Esophagus muscularis mucosa (tissue), 4 donors: ENCODE results near the gene URI1. TPM values are rescaled to one million over a fixed set of nuclear protein-coding genes. Genes with fewer than 3 reads are reported as not detected.

Source experiments
- DNase-seq: peaks from one replicate; pipeline ENCODE4 v3.0.0-alpha.2; 2017; ENCODE audit errors: extremely low spot score
- H3K27ac ChIP-seq, 4 donors: fragments of 200-600 bp; sonication (generic); replicated peaks in 1 of 4; 1 replicate in 3 of 4; 2 replicates in 1 of 4; pipeline ENCODE4 v1.5.1; 2016 to 2019; ENCODE audit warnings: mild to moderate bottlenecking in 1 of 4
- H3K27me3 ChIP-seq, 4 donors: fragments of 200-600 bp; sonication (generic); one replicate each; pipeline versions ENCODE4 v1.5.1 to v1.6.0; 2016 to 2019
- H3K36me3 ChIP-seq, 4 donors: fragments of 200-600 bp; sonication (generic); one replicate each; pipeline ENCODE4 v1.5.1; 2016 to 2019
- H3K4me1 ChIP-seq, 4 donors: fragments of 200-600 bp; sonication (generic); one replicate each; pipeline ENCODE4 v1.5.1; 2016 to 2019
- H3K4me3 ChIP-seq, 4 donors: fragments of 200-600 bp; sonication (generic); 1 replicate in 2 of 4; 2 replicates in 2 of 4; pipeline ENCODE4 v1.5.1; 2016 to 2019; ENCODE audit warnings: mild to moderate bottlenecking in 4 of 4, moderate library complexity in 1 of 4
- H3K9me3 ChIP-seq, 4 donors: fragments of 200-600 bp; sonication (generic); 1 replicate in 3 of 4; 2 replicates in 1 of 4; pipeline ENCODE4 v1.5.1; 2016 to 2019
- CTCF ChIP-seq, 3 experiments: fragments of 200-600 bp in 2 of 3; fragments of 450-650 bp in 1 of 3; sonication (generic) in 2 of 3; IDR thresholded peaks; one replicate each; pipeline ENCODE4 v1.5.1; 2017 to 2019; ENCODE audit warnings: antibody characterized with exemption in 3 of 3, mild to moderate bottlenecking in 2 of 3, moderate library complexity in 1 of 3
- EP300 ChIP-seq: sonication (generic); formaldehyde crosslinking; IDR thresholded peaks from one replicate; pipeline ENCODE4 v1.6.1; 2017; ENCODE audit warnings: antibody characterized with exemption
- POLR2A ChIP-seq: fragments of 450-650 bp; IDR thresholded peaks from one replicate; pipeline ENCODE4 v1.6.1; 2017; ENCODE audit warnings: antibody characterized with exemption, moderate library complexity, mild to moderate bottlenecking, low read depth
- POLR2AphosphoS5 ChIP-seq, 2 donors: sonication (generic); formaldehyde crosslinking; IDR thresholded peaks; one replicate each; pipeline ENCODE4 v1.6.1; 2017; ENCODE audit warnings: antibody characterized with exemption in 2 of 2
- WGBS: methylation state at CpG from one replicate; pipeline ENCODE4 v1.1.5; 2018; 5-methylcytosine and 5-hydroxymethylcytosine counted together
- intact Hi-C: fragments of 100-400 bp; cut with DNase I; formaldehyde crosslinking; loops from one replicate; pipeline ENCODE4 v1.15.1; 2023
- total RNA-seq, 4 donors: library from RNA; depleted of rRNA; stranded (reverse); fragments of >200 nt; gene quantifications; one replicate each; pipeline versions ENCODE4 v1.1.0 to v1.2.1, GENCODE V29; 2016

Gene URI1
- total RNA-seq, 4 donors from 2014 or later, result 56.4 to 67.8 (median 59.8) TPM

GRCh38 chr19:29952177-29952576, 10.1 kb downstream of the URI1 start:
- Histone ChIP-seq H3K4me3 (no peak overlapping the region), H3K27me3 (no peaks in the 10 kb centered on the region), H3K36me3 (no peaks in the 10 kb centered on the region), H3K4me1 (peaks cover 0 to 8% (median 6%) of the 10 kb centered on the region in 4 donors), H3K9me3 (no peaks in the 10 kb centered on the region), H3K27ac (no peak overlapping the region)
- intact Hi-C loops, result no loop called here
- no peak for TF ChIP-seq EP300
- TF ChIP-seq CTCF (IDR thresholded peaks at IDR 0.05), result no peak
- TF ChIP-seq POLR2AphosphoS5 (IDR thresholded peaks at IDR 0.05), result no peak
- TF ChIP-seq POLR2A, result no peak
- DNase-seq, result no peak
- WGBS, result 86% methylated on average over 1 of the region's 1 CpG

- H3K9me3 ChIP-seq, result no peaks in the 10 kb centered on the region
- no peaks in the 10 kb centered on the region for H3K27me3 ChIP-seq
- no peaks in the 10 kb centered on the region for H3K36me3 ChIP-seq
- intact Hi-C loops, result no loop called here
- 69% methylated on average over 4 of the region's 4 CpGs for WGBS
- H3K4me3 ChIP-seq, result no peak overlapping the region
- DNase-seq, result no peak
- peaks cover 0 to 5% (median 2%) of the 10 kb centered on the region in 4 donors for H3K4me1 ChIP-seq
- TF ChIP-seq EP300 (no peak), POLR2AphosphoS5 (IDR thresholded peaks at IDR 0.05) (no peak), POLR2A (no peak), CTCF (IDR thresholded peaks at IDR 0.05) (no peak)
- H3K27ac ChIP-seq, result no peak overlapping the region
Observed at GRCh38 chr19:29952646-29953045, 10.6 kb downstream of the URI1 start.

- peaks cover 0 to 5% (median 0%) of the 10 kb centered on the region in 4 donors for H3K4me1 ChIP-seq
- H3K27ac ChIP-seq, result no peak overlapping the region
- intact Hi-C loops, result no loop called here
- no peak for DNase-seq
- H3K36me3 ChIP-seq, result no peaks in the 10 kb centered on the region
- H3K4me3 ChIP-seq, result no peak overlapping the region
- 74% methylated on average over 2 of the region's 2 CpGs for WGBS
- TF ChIP-seq POLR2AphosphoS5 (IDR thresholded peaks at IDR 0.05) (no peak), CTCF (IDR thresholded peaks at IDR 0.05) (no peak), POLR2A (no peak), EP300 (no peak)
- no peaks in the 10 kb centered on the region for H3K9me3 ChIP-seq
- no peaks in the 10 kb centered on the region for H3K27me3 ChIP-seq
Observed at GRCh38 chr19:29953352-29954247, 11.6 kb downstream of the URI1 start.

GRCh38 chr19:29956855-29957254, 14.8 kb downstream of the URI1 start:
- Histone ChIP-seq H3K27ac (no peak overlapping the region), H3K9me3 (no peaks in the 10 kb centered on the region), H3K4me3 (no peak overlapping the region), H3K36me3 (no peaks in the 10 kb centered on the region), H3K4me1 (peaks cover 0 to 3% (median 0%) of the 10 kb centered on the region in 4 donors), H3K27me3 (no peaks in the 10 kb centered on the region)
- WGBS, result 92% methylated on average over 6 of the region's 6 CpGs
- intact Hi-C loops, result no loop called here
- TF ChIP-seq CTCF (IDR thresholded peaks at IDR 0.05) (no peak), EP300 (no peak), POLR2AphosphoS5 (IDR thresholded peaks at IDR 0.05) (no peak), POLR2A (no peak)
- no peak for DNase-seq
